GM12801 (cell line): ENCODE data around the gene TMEM150B.

ENCODE experiments used
- TF ChIP-seq, protein P1 (sequence below): IDR thresholded peaks from one replicate; pipeline ENCODE4 v1.5.1; 2011; ENCODE audit warnings: control low read depth; ENCODE audit not compliant: insufficient read length; ENCODE audit errors: extremely low read depth

TMEM150B gene

GRCh38 chr19:55311797-55312196 is 13.3 kb downstream of the TMEM150B start:
- TF ChIP-seq, protein P1, sequence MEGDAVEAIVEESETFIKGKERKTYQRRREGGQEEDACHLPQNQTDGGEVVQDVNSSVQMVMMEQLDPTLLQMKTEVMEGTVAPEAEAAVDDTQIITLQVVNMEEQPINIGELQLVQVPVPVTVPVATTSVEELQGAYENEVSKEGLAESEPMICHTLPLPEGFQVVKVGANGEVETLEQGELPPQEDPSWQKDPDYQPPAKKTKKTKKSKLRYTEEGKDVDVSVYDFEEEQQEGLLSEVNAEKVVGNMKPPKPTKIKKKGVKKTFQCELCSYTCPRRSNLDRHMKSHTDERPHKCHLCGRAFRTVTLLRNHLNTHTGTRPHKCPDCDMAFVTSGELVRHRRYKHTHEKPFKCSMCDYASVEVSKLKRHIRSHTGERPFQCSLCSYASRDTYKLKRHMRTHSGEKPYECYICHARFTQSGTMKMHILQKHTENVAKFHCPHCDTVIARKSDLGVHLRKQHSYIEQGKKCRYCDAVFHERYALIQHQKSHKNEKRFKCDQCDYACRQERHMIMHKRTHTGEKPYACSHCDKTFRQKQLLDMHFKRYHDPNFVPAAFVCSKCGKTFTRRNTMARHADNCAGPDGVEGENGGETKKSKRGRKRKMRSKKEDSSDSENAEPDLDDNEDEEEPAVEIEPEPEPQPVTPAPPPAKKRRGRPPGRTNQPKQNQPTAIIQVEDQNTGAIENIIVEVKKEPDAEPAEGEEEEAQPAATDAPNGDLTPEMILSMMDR, result no peak

DNA sequence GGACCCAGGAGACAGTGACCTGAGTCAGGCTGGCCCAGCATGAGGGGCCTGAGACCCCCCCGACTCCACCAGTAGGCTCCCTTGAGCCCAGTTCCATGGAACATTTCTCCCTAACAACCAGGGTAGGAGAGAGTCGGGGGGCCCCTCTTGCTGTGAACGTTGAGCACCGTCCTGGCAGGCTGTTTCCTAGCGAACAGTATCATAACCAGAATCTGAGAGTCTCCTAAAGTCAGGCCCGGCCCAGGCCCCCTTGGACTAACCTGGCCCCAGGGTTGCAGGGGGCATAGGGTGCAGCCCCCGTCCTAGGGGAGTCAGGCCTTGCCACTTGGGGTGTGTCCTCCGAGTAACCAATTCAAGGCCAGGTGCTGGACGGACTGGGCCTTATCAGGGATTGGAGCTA is 13.7 kb downstream of the TMEM150B start:
- TF ChIP-seq, protein P1, result no peak

- TF ChIP-seq, protein P1, result no peak
Measured at GRCh38 chr19:55310498-55310897, 14.6 kb downstream of the TMEM150B start.

GRCh38 chr19:55309448-55309847 is 15.7 kb downstream of the TMEM150B start:
- TF ChIP-seq, protein P1, result no peak

- TF ChIP-seq, protein P1, result no peak
Measured at GRCh38 chr19:55308281-55308680, 16.9 kb downstream of the TMEM150B start.

DNA sequence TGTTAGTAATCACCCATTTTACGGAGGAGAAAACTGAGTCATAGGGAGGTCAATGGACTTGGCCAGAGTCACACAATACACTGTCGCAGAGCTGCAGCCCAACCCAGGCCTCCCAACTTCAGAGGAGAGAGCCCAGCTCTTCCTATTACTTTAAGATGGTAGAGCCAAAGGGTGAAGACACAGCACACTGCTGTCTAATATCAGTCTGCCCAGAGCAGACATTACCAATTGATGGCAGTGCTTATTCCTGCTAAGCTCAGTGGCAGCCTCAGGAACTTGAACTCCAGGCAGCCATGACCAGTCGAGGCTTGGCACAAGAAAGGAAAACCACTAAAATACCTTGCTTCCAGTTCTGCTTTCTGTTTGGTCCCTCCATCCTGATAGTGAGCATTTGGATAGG is 18.4 kb downstream of the TMEM150B start:
- TF ChIP-seq, protein P1, result no peak

DNA sequence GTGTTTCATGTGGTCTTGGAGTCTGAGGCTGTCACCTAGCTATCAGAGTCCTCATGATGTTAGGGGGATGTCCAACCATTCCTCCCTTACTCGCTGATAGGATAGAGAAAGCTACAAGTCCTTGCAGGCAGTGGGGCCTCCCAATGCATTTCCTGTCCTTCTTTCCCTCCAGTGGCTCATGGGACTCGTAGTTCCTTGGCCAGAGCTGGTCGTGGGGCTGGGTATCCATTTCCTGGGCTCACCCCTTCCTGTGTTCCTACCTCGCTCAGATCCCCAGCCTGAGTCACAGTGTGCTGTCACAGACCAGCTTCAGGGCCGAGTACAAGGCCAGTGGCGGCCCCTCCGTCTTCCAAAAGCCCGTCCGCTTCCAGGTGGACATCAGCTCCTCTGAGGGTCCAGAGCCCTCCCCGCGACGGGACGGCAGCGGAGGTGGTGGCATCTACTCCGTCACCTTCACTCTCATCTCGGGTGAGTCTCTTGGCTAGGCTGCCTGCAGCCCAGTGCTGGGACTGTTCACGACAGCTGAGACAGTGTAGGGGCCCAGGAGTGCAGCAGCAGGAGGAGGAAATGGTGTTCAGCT is 19.1 kb downstream of the TMEM150B start:
- TF ChIP-seq, protein P1, result no peak
